ENCODE data around the gene RNF39.
A peak's percentile ranks its signal among the peaks of the same experiment; 100 is the strongest.

The RNF39 gene

DNA sequence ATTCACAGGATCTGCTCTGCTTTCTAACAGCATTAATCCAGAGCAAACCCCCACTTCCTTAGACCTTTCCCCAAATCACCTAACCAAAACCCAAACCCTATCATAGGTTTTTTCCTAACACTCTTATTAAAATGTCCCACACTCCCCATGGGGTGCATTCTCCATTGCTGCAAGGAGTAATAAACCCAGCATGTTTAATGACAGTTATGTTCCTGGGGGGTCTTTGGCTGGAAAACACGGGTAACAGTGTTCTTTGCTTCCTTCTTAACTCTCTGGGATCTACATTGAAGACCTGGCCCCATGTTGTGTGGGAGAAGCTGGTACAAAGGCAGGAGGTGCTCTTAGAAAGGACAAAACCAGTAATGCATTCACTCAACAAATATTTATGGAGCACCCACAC is 21.3 kb upstream of the RNF39 start:
- DNase-seq: no peak

DNA sequence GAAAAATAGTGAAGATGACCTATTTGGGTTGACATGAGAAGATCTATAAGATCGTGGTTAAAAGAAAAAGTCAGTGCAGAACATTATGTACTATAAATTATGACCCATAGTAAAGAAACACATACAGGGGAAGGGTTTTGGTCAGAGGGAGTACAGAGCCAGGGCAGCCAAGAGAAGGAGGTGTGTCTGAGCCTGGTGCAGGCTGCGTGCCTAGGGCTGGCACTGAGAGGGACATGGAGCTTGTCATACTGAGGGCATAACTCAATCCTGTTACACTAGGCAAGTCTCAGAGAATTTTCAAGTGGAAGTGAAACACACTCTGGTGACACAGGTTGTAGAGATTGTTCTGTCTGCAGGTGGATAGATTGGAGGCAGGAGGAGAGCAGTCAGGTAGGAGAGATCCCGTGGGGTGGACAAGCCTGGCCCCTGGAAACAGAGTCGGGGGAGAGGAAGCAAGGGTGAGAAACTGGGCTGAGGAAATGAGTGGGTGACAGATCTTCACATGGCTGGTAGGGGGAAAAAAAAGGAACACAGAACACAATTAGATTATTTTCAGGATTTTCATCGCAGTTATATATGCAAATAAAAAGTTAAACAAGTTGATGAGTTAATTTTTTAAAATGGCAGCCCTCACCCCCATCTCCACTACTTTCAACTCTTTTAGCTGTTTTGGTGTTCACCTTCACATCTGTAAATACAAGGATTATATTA is 18.5 kb upstream of the RNF39 start:
- DNase-seq: no peak

DNA sequence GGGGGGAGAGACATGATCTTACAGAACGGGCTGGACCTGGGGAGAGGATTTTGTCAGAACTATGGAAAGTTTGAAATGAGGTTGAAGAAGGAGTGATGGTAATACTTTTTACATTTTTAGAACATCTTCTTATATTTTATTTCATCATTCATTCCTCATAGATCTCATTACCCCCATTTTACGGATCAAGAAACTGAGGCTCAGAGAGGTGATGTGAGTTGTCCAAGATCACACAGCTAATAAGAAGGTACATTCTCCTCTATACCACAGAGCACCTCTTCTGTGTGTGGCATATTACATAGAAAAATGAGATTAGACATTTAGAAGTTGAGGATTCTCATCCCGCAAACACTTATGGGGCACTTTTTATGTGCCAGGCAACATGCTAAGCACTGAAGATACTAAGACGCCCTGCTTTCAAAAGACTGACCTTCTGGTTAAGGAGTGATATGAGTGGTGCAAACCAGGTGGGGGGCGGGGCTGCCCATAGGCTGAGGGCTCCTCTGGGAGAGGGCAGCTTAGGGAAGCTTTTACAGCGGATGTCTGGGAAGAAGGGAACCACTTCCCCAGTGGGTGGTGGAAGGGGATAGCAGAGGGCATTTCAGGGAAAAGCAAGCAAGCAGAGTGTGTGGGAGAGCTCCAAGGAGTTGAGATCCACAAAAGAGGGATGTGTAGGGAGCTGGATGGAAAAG is 17.4 kb upstream of the RNF39 start:
- no peak for DNase-seq

DNA sequence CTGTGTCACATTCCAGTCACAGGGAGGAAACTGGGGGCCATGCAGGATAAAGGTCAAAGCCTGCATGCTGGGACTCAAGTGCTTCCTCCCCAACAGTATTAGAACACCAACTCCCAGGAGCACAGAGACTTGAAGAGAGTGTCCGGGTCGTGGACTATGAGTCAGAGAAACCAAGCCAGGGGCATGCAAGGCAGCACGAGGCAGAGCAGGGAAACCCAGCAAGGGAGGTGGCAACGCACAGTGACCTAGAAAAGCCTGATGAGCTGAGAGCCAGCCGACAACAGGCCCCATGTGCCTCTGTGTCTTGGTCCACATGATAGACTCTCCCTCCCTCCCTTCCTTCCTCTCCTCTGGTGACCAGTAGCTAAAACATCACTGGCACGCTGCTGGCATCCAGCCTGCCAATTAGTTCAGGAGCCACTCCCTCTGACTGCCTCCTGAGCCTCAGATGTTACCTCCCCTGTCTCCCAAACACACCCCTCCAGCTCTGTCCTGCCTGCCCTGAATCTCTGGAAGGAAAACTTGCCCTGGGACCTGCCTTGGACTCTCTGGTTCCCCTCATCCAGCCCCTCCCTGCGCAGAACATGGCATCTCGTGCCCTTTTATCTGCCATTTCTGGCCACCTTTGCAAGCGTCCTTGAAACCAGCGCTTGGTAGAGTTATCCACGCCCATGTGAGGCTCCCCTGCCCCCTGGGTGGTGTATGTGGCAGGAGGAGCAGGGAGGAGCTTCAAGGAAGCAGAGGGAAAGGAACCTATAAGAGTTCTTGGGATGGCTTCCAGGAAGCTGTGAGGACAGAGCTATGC is 16.2 kb upstream of the RNF39 start:
- DNase-seq: no peak

DNA sequence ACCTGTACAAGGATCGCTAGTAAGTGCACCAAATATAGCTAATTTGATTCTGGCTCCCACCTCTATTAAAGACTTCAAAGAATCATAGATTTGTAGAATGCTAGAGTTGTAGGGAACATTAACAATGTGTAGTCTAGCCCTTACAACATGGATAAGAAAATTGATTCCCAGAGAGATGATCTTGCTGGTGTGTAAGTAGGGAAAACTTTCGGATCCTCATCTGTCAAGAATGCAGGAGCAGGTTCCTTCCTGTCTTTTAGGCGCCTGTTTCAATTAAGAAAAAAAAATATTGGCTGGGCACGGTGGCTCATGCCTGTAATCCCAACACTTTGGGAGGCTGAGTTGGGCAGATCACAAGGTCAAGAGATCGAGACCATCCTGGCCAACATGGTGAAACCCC is 12.3 kb upstream of the RNF39 start:
- no peak for DNase-seq

DNA sequence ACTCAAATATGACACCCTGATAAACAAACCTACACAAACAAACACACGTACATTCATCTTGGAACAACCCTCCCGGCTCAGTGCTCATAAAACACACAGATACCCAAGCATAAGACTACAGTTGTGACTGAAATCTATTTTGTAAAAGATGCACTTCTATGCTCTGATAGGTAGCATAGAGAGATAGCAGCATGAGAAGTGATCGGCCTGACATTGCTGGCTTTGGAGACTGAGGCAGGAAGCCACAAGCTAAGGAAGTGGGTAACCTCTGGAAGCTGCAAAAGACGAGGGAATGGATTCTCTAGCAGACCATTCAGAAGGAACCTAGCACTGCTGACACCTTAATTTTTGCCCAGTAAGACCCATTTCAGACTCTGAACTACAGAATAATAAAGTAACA is 1.6 kb upstream of the RNF39 start:
- no peak for DNase-seq

DNA sequence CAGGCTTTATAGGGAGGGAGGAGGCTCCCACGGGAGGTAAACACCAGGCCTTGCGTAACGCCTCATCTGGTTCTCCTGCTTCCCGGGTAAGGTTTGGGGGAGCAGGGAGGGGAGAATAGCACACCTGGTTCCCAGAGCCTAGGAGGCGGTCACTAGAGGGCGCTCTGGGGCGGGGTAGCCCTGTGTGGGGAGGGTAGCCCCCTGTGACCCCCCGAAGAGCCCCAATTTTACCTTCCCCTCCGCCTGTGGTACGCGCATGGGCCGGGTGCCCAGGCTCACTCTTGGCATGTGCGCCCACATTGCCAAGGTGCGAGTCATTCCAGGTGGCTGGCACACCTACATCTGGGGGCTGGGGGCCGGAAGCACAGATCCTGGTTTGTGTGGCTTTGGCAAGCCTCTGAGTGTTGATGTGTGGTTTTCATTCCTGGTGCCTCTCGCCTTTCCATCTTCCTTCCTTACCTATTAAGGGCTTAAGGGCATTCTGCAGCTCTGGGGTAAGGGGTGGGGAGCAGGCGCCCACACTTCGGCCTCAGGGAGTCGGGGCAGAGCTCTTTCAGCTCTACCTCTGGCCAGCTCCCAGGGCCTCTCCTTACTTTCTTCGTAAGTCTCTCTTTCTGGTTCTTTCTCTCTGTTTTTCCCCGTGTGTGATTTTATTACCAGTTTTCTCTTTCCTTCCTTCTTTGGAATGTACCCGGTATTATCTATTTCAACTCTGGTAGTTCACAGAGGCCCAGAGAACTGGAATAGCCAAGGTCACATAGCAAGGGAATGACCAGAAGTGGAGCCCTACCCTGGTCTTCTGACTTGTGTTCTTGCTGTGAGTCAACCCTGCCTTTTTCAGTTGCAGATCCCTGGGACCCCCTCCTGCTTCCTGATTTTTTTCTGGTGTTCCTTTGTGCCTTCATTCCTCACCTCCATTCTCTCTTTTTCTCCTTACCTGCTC is 492 bp upstream of the RNF39 start:
- no peak for DNase-seq

DNA sequence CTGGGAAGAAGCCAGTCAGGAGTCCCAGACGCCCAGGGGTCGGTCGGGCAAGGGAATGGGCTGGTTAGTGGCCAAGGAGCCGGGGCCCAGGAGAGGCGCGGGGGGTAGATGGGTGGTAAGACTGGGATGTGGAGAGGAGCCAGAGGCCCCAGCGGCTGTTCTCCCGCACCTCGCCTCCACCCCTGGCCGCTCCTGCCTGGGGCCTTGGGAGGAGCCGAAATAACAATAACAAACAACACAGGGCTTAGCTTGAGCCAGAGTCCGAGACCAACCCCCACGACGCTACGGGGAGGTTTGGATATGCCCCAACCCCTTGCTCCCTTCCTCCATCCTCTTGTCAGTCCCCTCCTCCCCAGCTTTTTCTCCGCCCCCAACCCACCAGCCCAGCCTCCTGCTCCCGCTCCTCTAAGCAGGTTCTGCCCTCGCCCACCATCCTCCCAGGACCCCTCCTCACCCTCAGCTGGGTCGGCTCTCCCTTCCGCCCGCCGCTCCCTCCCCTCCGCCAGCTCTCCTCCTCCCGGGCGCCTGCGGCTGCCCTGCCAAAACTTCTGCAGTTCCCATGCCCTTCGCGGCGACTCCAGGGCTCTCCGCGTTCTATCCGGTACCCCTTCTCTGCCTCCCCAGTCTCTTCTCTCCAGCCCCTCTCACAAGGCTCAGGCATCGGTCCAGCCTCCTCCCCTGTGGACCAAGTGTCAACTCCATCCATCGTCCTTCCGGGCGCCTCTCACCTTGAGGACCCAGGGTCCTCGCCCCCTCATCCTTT is 1.1 kb downstream of the RNF39 start:
- no peak for DNase-seq

DNA sequence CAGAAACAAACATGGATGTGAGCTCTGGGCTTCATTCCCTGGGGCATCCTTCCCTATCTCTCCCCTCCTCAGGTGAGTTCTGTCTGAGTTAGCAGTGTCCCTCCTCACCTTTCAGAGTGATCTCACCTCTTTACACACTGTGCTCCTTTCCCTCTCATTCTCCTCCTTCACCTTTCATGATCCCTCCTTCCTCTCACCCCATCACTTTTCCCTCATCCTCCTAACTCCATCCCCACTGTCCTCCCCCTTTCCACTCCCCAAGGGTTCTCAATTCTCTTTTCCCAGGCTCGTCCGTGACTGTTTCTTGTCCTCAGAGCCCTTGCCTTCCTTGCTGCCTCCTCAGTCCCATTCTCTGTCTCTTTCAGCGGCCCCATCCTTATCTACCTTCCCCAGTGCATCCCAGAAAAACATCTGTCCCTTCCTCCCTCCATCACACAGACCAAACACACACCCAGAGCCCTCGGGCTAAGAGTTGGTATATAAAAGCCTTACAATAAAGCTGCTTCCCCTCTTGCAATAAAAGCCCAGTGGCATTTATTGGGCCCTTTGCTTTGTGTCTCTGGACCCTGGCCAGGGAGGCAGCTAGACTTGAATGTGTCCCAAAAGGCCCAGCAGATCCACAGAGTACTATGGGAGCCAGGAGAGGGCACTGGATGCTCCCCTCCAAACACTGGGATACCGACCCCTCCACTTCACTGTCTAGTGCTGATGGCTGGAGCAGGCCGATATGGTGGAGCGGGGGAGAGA is 1.9 kb downstream of the RNF39 start:
- no peak for DNase-seq

DNA sequence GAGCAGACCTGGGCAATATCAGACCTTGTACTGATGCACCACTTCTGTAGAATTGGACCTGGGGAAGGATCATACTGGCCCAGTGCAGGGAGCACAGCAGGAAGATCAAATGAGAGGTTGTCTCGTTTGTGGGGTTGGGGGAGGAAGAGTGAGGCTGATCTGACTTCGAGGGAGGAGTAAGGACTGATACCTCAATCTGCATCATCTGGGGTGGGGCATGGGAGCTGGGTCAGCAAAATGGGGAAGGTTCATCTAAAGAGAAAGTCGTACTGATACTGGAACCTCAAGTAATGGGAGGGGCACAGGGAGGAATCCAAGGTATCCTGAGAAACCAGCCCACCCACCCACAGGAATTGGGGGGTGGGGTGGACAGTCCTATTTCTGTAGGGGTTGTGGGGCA is 3.7 kb downstream of the RNF39 start:
- no peak for DNase-seq

DNA sequence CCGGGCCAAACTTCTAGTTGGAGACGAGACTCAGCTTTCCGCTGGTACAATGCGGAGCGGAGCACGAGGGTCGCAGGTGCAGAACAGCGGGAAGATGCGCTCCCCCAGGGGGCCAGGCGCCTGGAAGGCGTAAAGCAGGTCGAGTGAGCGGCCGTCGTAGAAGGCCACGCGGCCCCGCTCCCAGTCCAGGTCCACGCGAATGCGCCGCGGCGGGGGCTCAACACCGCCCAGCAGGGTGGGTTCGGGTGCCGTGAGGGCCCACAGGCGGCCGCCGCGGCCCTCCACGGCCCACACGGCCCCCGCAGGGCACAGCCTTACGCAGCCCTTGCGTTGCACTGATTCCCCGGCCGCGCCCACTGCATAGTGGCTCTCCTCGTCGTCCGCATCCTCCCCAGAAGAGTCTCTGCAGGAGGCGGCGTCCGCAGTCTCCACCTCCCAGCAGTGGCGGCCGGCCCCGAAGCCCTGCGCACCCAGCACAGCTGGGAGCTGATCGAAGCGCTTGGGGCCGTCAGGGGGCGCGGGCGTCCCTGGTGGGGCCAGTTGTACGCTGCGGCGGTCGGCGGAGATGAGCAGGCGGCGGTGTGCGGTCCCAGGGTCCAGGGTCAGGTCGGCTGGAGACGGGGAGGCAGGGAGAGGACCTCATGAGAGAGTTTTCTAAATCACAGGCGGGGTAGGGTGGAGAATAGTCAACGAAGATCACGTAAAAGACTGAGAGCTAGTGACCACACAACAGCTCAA is 4.3 kb downstream of the RNF39 start:
- DNase-seq: no peak

DNA sequence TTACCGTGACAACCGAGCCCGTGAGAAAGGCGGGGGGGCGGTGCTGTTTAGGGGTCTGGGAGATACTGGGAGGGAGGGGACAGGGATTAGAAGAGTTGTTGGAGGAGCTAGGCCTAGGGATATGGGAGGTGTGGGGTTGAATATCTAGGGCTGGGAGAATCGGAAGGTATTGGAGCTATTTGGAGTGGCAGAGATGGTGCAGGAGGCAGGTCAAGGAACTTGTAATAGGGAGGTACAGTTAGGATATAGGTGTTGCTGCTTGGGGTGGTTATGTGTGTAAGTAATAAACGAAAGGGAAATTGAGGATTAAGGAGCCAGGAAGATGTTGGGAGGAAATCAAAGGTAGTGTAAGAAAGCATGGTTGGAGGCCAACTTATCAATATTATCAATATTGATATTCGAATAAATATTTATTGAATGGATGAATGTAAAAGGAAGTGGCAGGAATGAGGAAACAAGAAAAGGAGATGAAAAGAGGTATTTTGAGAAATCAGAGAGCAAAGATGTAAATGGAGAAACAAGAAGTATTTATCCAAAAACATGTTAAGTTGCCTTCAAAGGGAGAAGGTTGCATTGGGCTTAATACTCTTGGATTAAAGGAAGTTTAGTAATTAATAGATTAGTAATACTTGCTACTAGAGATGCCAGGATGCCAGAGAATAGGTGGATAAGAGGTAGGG is 8.0 kb downstream of the RNF39 start:
- DNase-seq: no peak

DNA sequence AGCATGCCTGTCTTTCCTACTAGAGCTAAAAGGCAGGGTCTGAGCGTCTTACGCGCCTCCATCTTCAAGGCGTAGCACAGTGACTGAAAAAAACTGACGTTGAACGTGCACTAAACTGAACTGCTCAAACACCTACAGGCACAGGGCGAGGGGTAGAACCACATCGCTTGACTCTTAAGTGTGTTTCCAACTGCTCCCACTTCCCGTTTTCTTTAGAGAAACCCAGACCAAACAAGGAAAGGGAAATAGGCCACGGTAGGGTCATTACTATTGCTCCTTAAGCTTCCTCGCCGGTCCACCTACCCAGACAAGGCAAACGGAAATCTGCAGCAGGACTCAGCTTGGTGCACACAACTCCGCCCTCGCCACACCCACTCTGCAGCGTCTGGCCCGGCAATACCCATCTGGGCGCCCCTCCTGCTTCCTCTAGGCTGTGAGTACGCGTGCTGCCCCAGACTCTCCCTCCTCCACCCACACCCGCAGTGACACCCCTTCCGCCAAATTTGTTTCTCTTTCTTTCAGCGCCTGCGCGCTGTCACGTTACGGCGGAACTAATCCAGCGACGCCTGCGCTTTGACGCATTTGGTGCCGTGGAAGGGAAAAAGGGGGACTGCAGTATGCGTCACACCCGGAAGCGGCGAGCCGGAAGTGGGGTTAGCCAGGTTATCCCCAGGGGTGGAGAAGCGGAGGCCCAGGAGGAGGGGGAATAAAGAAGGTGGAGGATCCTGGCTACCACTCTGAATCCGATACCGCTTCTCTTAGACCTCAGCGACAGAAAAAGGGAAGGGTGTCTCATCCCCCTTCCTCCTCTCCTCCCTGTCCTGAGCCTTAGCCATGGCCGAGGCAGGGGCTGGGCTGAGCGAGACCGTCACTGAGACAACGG is 8.8 kb downstream of the RNF39 start, which contains the start of gene PPP1R11:
TSS of gene PPP1R11 (plus strand) at position 622 of the 883 bp plus-strand sequence. CDS start at position 835, 213 bp downstream.
- DNase-seq: peak; percentile 97

DNA sequence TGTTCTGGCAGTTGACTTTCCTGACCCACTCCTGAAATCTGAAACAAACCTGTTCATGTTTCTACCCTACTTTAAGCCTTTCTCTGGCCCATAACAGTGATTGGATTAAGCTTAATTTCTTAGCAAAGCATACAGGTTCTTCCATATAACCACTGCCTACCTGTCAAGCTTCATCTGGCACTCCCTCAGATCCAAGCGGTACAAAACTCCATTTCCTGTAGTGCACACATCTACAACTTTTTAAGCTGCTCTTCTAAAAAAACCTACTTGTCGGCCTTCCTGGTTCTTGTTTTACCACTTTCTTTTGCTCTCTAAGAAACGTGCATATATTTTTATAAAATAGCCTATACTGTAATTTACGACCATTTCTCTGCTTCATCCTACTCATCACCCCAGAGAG is 9.5 kb downstream of the RNF39 start:
- DNase-seq: no peak

DNA sequence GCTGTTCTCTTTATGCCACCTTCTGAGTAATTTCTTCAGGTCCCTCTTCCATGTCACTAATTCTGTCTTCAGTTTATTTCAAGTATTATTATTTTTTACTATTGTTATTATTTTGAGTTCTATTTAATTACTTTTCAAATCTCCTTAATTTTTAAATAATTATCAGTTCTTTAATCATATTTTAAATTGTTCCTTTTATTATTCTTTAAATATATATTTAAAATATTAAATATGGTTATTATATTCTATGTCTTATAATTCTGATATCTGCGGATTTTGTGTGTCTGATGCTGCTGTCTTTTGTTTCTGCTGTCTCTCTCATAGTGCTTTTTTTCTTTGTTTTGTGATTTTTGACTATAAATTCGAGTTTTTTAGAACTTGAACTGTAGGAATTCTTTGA is 12.3 kb downstream of the RNF39 start:
- DNase-seq: no peak

DNA sequence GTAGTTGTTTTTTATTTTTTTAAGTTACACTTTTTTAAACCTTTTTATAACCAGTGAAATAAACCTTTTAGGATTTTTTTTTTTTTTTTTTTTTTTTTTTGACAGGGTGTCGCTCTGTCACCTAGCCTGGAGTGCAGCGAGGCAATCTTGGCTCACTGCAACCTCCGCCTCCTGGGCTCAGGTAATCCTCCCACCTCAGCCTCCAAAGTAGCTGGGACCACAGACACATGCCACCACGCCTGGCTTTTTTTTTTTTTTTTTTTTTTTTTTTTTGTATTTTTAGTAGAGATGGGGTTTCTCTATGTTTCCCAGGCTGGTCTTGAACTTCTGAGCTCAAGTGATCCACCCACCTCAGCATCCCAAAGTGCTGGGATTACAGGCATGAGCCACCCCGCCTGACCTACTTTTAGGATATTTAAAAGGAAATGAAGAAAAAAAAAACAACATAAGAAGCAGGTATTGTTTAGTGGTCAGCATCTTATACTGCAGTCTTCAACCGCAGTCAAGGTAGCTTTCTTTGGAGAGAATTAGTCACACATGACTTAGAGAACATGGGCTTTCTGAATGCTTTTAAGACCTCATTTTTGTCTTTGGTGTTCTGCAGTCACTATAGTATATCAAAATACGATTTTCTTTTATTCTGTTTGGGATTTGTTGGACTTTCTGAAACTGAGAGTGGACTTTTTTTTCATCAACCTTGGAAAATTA is 12.9 kb downstream of the RNF39 start:
- no peak for DNase-seq

DNA sequence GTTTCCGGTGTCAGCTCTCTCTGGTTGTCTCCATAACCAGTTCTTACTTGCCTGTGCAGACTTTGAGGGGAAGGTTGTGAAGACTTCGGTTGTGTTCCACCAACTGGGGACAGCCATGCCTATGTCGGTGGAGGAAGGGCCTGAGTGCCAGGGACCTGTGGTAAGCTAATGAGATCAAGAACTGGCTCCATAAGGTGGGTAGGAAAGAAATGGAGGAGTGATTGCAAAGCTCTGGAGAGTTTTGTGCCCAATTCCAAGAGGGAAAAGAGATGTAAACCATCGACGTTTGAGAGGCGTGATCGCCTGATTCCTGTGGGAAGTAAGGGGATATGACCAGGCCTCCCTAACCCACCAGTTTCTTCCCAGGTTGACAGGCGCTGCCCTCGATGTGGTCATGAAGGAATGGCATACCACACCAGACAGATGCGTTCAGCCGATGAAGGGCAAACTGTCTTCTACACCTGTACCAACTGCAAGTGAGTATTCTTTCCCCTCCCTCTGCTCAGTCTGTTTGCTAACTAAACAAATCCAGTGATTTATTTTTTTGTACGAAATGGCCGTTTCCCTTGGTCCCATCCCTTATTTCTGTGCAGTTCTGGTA is 13.6 kb downstream of the RNF39 start:
- no peak for DNase-seq
